Epithelial cell of esophagus (primary cell): ENCODE measurements around the gene CDH4.

Experiments
- DNase-seq: peaks from one replicate; pipeline ENCODE4 v3.0.0; 2010; ENCODE audit warnings: low read depth
- H3K4me3 ChIP-seq: 2 replicates; pipeline ENCODE4 v1.5.1; 2011; ENCODE audit warnings: mild to moderate bottlenecking, low read length, control low read depth
- CTCF ChIP-seq: IDR thresholded peaks from 2 replicates; pipeline ENCODE4 v1.5.1; 2011; ENCODE audit warnings: low read depth, mild to moderate bottlenecking, low read length, control low read depth, inconsistent platforms; ENCODE audit not compliant: insufficient read depth; ENCODE audit errors: missing control alignments

Gene CDH4

GRCh38 chr20:61593516-61593915 lies 341.5 kb downstream of the CDH4 start:
- no peak for DNase-seq
- no peak for TF ChIP-seq CTCF

GRCh38 chr20:61594198-61594597 lies 342.1 kb downstream of the CDH4 start:
- no peak overlapping the region for H3K4me3 ChIP-seq
- no peak for TF ChIP-seq CTCF
- DNase-seq: no peak

More at GRCh38 chr20:61593516-61593915, 341.5 kb downstream of the CDH4 start:
- no peak overlapping the region for H3K4me3 ChIP-seq

- no peak for TF ChIP-seq CTCF
- no peak overlapping the region for H3K4me3 ChIP-seq
- DNase-seq: no peak
These were observed 343.2 kb downstream of the CDH4 start for GRCh38 chr20:61595216-61595615.

- H3K4me3 ChIP-seq: no peak overlapping the region
- no peak for TF ChIP-seq CTCF
- DNase-seq: peak; percentile 4
These were observed 344.7 kb downstream of the CDH4 start for GRCh38 chr20:61596687-61597330.

- TF ChIP-seq CTCF: no peak
- no peak overlapping the region for H3K4me3 ChIP-seq
- no peak for DNase-seq
These were observed 345.9 kb downstream of the CDH4 start for GRCh38 chr20:61597996-61598395.

- DNase-seq: no peak
- no peak overlapping the region for H3K4me3 ChIP-seq
- TF ChIP-seq CTCF: no peak
These were observed 346.5 kb downstream of the CDH4 start for GRCh38 chr20:61598586-61598985.

- no peak for DNase-seq
- TF ChIP-seq CTCF: no peak
- no peak overlapping the region for H3K4me3 ChIP-seq
These were observed 347.0 kb downstream of the CDH4 start for GRCh38 chr20:61599061-61599531.
